GM10248 (cell line): ENCODE data around the gene RASEF.

Source experiments
- CTCF ChIA-PET: fragments of 300-600 bp; sonication (Branson Sonifier 250); formaldehyde crosslinking; extraction: SDS; loops from one replicate; lab custom pipeline; 2021; ENCODE audit warnings: antibody characterized with exemption; lab: Yijun Ruan, JAX
- POLR2A ChIA-PET: fragments of 350-650 bp; sonication (Branson Sonifier 250); formaldehyde crosslinking; extraction: SDS; loops from one replicate; lab custom pipeline; 2020; ENCODE audit warnings: antibody characterized with exemption; lab: Yijun Ruan, JAX
- DNase-seq: peaks from one replicate; pipeline ENCODE4 v3.0.0; 2012; ENCODE audit errors: extremely low spot score
- CTCF ChIP-seq: IDR thresholded peaks from 2 replicates; pipeline ENCODE4 v1.5.1; 2012; ENCODE audit warnings: mild to moderate bottlenecking, low read depth; ENCODE audit errors: extremely low read depth, missing control alignments, control extremely low read depth

Gene RASEF

GRCh38 chr9:83020864-83021263 is 42.1 kb downstream of the RASEF start:
- TF ChIP-seq CTCF: no peak
- POLR2A ChIA-PET: no interaction called here
- CTCF ChIA-PET: no interaction called here
- DNase-seq: no peak

- ChIA-PET POLR2A (no interaction called here), CTCF (no interaction called here)
- TF ChIP-seq CTCF: no peak
- DNase-seq: no peak
Observed at GRCh38 chr9:83020327-83020726, 42.6 kb downstream of the RASEF start.

GRCh38 chr9:83019246-83019645 is 43.7 kb downstream of the RASEF start:
- no peak for TF ChIP-seq CTCF
- CTCF ChIA-PET: no interaction called here
- POLR2A ChIA-PET: no interaction called here
- no peak for DNase-seq

- TF ChIP-seq CTCF: no peak
- POLR2A ChIA-PET: no interaction called here
- CTCF ChIA-PET: interaction anchor here (1.4 kb wide), 1 partner anchor 10 kb away, joined by 3 read pairs; no protein-coding TSS in a partner anchor
- DNase-seq: no peak
Observed at GRCh38 chr9:83015897-83016296, 47.0 kb downstream of the RASEF start.

- TF ChIP-seq CTCF: no peak
- POLR2A ChIA-PET: no interaction called here
- CTCF ChIA-PET: no interaction called here
Observed at GRCh38 chr9:83013867-83014605, 48.9 kb downstream of the RASEF start.

GRCh38 chr9:83012922-83013838 is 49.8 kb downstream of the RASEF start:
- CTCF ChIA-PET: interaction anchor here (1.4 kb wide), 1 partner anchor 10 kb away, joined by 3 read pairs; no protein-coding TSS in a partner anchor
- no peak for TF ChIP-seq CTCF
- POLR2A ChIA-PET: no interaction called here
- no peak for DNase-seq

More at GRCh38 chr9:83013867-83014605, 48.9 kb downstream of the RASEF start:
- DNase-seq: no peak
